ENCODE measurements around the gene SMIM35.

The SMIM35 gene

GRCh38 chr11:118001494-118001971 is 85.2 kb downstream of the SMIM35 start:
- no peak for DNase-seq

- no peak for DNase-seq
These were observed 85.9 kb downstream of the SMIM35 start for GRCh38 chr11:118000850-118001228.

DNA sequence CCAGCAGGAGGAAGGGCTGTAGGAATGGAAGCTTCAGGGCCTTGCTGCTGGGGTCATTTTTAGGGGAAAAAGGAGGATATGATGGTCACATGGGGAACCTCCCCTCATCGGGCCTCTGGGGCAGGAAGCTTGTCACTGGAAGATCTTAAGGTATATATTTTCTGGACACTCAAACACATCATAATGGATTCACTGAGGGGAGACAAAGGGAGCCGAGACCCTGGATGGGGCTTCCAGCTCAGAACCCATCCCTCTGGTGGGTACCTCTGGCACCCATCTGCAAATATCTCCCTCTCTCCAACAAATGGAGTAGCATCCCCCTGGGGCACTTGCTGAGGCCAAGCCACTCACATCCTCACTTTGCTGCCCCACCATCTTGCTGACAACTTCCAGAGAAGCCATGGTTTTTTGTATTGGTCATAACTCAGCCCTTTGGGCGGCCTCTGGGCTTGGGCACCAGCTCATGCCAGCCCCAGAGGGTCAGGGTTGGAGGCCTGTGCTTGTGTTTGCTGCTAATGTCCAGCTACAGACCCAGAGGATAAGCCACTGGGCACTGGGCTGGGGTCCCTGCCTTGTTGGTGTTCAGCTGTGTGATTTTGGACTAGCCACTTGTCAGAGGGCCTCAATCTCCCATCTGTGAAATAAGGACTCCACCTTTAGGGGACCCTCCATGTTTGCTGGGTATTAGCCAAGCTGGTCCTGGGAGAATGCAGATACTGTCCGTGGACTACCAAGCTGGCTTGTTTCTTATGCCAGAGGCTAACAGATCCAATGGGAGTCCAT is 86.5 kb downstream of the SMIM35 start:
- no peak for DNase-seq

GRCh38 chr11:117999354-117999993 is 87.3 kb downstream of the SMIM35 start:
- DNase-seq: no peak

GRCh38 chr11:117998664-117999353 is 88.0 kb downstream of the SMIM35 start:
- DNase-seq: no peak

GRCh38 chr11:117997823-117998579 is 88.8 kb downstream of the SMIM35 start:
- no peak for DNase-seq

GRCh38 chr11:117997406-117997805 is 89.4 kb downstream of the SMIM35 start:
- no peak for DNase-seq

DNA sequence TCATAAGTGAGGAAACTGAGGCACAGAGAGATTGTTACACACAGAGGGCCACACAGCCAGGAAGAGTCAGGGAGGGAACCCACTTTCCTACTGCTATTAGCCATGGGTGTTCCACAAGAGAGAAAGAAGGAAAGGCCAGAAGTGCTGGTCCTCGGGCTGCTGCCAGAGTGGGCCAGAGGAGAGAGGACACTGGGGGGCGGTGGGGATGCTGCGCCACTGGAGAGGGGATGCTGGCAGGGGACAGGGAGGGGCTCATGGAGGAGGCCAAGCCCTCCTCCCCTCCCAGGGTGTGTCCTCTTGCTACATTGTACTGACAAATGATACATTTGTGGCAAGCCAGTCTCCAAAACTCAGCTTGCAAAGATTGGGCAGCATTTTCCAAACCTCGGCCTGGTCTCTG is 90.7 kb downstream of the SMIM35 start:
- DNase-seq: no peak

GRCh38 chr11:117995472-117995871 is 91.3 kb downstream of the SMIM35 start:
- no peak for DNase-seq

GRCh38 chr11:117993988-117994745 is 92.6 kb downstream of the SMIM35 start:
- no peak for DNase-seq

DNA sequence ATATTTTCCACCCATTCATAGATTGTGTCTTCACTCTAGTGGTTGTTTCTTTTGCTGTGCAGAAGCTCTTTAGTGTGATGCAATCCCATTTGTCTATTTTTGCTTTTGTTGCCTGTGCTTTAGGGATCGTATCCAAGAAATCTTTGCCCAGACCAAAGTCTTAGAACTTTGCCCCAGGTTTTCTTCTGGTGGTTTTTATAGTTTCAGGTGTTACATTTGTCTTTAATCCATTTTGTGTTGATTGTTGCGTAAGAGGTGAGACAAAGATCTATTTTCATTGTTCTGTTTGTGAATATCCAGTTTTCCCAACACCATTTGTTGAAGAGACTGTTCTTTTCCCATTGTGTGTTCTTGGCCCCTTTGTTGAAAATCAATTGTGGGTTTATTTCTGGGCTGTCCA is 94.1 kb downstream of the SMIM35 start:
- DNase-seq: no peak

GRCh38 chr11:117992136-117992535 is 94.6 kb downstream of the SMIM35 start:
- DNase-seq: no peak

DNA sequence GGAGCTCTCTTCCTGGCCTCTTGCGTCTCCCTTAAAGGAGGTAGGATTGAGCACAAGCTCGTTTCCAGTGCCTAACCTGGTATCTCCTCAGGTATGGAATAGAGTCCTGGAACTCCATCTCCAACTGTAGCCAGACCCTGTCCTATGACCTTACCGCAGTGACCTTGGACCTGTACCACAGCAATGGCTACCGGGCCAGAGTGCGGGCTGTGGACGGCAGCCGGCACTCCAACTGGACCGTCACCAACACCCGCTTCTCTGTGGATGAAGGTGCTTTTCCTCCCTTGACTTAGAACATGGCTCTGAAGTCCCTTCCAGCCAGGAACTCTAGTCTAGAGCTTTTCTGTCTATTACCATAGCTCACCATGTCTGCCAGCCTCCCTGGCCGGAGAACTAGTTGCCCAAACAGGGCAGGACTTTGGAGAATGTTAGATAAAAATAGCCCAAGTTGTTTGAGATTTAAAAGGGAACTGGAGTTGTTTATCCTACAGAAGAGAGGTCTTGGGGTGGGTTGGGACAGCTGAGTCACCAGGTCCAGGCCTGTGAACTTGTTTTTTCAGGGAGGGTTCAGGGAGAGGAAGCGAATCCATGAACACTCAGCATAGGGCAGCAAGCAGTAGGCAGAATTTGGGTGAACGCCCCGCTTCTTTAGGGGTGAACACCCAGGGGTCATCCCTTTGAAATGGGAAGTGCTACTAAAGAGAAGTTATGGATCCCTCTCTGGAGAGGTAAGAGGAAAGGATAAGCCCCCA is 97.2 kb downstream of the SMIM35 start:
- DNase-seq: no peak

DNA sequence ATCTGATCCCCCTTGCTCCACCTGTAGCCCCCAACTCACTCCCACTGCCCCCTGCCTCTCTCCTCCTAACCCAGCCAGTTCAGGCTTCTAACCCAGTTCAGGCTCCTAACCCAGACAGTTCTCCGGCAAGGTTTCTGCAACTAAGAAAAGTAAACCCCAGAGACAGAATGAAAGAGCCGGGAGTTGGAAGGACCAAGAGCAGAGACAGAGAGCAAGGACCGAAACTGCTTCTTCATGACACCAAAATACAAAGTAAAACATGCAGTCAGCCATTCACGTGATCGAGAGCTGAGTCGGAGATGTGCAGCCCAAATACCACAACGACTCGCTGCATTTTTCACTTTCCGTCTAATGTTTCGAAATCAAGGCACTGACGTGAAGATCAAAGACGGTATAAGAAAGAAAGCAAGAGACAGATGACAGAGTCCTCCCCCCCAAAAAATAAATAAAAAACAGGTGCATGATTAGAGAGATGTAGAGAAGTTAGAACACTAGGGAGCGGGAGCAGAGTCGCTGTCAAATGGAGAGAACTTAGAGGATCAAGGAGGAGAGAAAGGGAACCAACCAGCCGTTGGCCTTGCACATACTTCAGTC is 99.7 kb downstream of the SMIM35 start:
- DNase-seq: no peak

DNA sequence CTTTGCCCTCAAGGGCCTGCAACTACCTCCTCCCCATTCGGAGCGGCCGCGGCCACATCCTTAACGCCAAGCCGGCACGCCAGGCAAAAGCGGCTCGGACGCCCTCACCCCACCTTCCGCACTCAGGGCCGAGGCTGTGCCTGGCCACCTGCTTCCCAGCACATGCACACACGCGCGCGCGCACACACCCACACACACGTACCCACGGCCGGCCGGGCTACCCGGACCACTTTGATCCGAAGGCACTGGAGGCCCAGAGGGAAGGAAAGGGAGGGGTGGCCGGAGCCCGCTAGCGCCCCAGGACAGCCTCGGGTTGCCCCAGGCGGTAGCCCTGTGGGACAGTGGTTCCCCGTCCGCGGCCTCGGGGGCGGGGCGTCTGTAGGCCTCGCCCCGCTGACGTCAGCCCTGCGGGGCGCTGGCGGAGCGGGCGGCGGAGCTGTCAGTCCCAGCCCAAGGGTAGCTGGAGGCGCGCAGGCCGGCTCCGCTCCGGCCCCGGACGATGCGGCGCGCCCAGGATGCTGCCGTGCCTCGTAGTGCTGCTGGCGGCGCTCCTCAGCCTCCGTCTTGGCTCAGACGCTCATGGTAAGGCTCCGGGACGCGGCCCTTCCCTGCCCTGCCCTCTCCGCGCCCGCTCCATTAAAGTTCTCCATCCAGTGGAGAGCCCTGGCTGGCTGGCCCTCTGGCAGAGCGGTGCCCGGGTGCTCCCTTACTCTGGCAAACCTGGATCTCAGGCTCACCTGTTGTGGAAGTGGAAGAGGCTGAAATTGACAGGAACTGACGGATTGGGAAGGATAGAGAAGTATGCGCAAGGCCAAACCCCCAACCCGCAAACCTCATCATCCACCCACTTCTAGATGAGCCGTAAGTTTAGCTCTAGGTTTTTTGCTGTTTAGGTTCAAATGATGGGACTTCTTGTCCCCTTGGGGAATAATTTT is 100.5 kb downstream of the SMIM35 start, which contains the start of gene IL10RA:
TSS of gene IL10RA (plus strand) at position 442 of the 935 bp plus-strand sequence. CDS start at position 516, 74 bp downstream.
- DNase-seq: peak; percentile 98

GRCh38 chr11:117984476-117984875 is 102.3 kb downstream of the SMIM35 start:
- no peak for DNase-seq

- no peak for DNase-seq
These were observed 103.6 kb downstream of the SMIM35 start for GRCh38 chr11:117983163-117983475.

DNA sequence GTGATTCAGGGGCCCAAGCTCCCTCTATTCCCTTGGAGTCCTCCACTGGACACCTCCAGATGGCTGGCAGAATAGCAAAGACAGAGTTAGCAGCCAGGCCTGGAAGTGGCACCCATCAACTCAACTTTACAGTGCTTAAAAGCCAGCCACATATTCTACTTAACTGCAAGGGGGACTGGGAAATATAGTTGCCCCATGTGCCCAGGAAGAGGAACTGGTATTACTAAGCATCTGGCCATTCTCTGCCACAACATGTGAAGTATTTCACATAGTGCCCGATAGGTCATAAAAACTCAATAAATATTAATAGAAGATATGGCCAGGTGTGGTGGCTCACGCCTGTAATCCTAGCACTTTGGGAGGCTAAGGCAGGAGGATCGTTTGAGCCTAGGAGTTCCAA is 106.0 kb downstream of the SMIM35 start:
- DNase-seq: no peak

DNA sequence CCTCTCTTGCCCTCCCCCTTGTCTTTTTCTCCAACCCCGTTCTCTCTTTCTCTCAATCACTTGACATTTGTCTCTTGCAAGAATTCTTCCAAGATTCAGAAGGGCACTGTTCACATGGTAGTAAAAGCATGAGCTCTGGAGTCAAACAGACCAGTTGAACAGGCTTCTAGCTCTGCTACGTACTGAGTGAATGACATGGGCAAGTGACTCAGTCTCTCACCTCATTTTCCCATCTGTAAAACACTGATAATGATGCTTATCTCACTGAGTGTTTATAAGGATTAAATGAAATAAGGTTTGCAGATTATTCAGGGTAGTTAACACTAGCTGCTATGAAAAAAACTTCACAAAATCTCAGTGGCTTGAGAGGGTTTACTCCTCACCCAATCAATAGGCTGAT is 106.5 kb downstream of the SMIM35 start:
- no peak for DNase-seq
